Amniotic epithelial cell (primary cell): ENCODE data around the gene CSMD2.
A peak's percentile ranks its signal among the peaks of the same experiment; 100 is the strongest.

Experiments
- DNase-seq: peaks from one replicate; pipeline ENCODE4 v3.0.0-alpha.2; 2010; ENCODE audit warnings: low read depth

CSMD2 gene

DNA sequence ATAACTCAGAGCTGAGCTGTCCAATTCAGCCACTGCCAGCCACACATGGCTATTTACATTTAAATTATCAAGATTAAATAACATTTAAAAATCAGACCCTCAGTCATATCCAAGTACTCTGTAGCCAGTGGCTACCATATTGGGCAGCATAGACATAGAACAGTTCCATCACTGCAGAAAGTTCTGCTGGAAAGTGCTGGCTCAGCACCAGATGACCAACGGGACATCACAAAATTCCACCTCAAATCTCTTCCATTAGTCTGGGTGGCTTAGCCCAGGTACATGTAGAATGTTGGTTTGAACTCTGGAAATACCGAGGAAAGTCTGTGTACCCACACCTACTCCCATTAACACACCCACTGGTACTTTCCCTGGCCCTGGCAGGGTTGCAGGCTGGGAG lies 563.3 kb downstream of the CSMD2 start:
- no peak for DNase-seq

DNA sequence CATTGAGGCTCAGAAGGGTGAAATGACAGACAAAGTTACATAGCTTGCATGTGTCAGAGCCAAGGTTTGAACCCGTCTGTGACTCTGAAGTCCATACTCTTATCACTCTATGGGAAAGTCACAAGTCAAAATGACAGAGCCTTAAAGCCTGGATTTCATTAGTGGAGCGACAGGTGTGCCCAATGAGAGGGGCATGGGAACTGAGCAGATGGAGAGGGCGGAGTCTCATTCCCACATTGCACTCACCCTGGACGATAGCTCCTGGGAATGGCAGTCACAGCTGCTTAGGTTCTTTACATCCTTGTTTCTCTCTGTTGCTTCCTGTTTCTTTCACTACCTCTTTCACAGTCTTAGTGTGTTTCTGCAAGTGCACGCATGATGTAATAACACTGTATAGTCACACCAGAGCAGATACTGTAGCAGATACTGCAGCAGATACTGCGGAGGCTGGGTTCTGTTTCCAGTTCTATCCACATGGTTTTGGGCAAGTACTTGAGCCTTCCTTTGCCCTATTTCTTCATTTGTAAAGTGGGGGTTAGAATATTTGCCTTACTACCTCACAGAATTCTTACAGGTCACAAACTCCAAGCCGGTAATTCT lies 565.4 kb downstream of the CSMD2 start:
- DNase-seq, result no peak

DNA sequence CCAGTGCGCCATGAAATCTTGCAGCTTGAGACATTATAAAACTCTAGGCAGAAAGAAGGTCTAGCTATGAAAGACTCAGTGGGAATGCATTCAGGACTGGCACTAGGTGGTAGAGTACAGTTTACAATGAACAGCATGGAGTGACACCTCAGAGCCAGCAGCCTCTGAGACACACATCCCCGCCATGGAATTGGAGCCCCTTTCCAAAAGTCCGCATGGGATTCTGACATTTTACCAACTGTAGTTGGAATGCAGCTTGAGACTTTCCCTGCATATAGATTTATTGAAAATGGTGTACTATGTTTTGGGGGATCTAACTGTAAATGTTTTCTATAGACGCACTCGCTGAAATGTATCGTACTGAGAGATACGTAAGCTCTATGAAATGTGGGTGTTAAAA lies 576.3 kb downstream of the CSMD2 start:
- no peak for DNase-seq

DNA sequence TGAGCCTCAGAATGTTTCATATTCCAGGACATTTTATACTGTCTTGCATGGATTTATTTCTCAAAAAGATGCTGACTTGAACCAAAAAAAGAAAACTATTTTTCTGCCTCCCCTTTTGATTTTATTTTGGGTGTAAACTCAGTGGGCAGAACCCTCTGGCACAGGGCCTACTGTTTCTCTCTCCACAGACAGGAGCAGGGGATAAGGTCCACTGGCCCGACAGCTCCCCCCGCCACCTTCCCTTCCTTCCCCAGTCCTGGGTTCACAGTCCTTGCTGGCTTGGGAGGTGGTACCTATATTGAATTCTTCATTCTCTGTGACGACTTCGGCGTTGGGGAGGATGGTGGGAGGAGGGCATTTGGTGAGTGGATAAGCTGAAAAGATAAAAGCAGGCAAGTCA lies 578.2 kb downstream of the CSMD2 start:
- DNase-seq, result no peak

DNA sequence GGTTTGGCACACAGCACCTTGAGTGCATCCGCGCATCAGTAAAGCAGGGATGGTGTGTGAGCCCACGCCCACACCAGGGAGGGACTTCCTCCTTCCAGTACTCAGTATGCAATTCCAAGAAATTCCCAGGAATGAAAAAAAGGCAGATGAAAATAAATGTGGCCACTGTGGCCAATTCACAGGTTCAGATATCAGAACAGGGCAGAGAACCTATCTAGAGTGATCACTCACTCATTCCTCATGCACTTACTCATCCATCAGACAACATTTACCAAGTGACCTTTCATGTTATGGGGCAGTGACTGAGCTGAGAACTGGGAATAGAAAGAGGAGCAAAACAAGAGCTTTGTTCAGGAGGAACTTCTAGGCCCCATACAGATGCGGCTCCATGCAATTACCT lies 578.9 kb downstream of the CSMD2 start:
- DNase-seq, result peak; percentile 12

DNA sequence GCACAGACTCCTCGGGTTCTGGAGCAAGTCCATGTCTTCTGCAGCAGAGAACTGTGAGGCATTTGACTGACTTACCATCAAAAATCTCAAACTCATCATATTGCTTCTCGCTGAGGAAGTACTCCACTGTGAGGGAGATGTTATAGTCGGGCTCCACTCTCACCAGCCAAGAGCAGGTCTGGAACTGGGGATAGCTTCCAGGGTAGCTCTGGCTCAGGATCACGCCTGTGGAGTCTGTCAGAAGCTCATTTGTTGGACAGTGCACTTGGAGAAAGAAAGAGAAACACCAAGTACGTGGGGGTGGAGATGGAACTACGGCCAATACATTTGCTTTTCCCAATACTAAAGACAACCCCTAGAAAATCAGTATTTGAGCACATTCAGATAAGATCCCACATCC lies 581.5 kb downstream of the CSMD2 start:
- DNase-seq, result no peak

DNA sequence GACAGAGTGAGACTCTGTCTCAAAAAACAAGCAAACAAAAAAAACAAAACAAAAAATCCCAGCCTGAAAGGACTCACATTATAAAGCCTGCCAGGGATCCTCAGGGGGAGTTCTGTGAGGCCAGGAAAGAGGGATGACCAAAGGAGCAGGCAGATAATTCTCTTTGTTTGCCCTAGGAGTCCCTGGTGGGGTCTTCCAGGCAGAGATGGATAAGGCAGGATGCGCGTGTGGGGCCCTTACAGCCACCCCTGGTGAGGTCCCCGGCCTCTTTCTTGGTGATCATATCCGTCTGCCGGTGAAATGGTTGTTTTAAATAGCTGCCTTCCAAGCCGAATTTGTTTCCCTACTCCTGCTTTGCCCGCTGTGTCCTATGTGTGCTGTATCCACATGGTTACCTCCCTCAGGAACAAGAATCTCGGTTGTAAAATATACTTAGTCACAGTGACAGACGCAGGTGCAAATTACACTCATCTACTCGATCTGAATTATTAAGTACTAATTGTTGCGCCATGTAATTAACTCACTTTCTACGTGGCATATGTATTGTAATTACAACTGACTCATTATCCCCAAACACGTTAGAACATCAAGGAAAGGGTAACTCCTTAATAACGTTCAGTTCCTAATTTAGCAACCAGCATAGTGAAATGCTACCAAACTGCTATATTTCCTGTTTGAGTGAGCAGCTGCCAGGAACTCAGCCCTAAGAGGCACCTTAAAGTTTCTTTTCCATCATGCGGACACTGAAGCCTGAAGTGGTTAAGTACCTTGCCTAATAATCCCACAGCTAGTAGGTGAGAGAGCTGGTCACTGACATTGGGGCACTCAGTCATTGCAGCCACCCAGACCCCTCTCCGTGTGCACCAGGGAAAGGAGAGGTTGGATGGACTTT lies 586.2 kb downstream of the CSMD2 start:
- DNase-seq, result no peak

DNA sequence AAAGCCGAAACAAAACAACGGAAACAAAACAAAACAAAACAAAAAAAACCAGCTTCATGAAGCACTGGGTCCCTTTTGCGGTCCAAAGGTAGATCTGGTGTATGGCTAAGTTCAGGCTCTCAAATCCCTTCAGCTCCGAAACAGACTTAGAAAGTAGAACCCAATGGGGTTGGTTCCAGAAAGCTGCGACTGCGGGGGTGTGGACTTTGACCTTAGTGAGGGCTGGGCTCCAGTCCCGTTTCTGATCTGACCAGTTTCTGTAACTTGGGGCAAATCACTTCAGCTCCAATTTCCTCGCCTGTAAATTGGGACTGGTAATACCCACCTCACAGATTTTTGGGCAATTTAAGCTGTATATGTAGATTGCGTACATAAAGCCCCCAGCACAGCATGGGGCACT lies 587.4 kb downstream of the CSMD2 start:
- no peak for DNase-seq

DNA sequence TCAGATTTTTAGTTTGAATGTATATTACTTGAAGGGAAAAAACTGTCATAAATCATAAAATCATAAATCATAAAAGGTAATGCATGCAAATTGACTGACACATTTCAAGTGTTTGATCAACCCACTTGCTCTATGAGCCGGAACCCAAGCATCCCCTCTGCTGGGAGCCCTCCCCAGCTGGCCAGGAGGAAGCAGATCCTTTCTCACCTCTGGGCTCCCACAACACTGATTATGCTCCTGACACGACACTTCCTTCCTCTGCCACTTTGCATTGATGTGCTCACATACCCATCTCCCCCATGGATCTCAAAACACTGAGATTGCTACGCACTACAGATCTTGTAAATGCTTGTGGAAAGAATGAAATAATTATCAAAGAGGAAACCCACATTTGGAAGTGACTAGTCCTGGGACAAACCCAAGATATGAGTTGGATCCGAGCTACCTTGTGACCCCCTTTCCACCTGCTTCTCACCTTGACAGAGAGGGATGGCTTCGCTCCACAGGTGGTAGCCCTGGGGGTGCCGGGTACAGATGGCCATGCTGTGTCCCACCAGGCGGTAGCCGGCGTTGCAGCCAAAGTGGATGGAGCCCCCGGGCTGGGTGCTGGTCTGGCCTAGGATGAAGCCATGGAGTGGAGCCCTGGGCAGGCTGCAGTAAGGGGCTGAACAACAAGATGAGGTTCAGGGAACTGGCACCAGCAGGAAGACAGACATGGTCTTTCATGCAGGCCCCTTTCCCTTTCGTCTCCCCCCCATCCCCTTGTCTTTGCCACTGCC lies 588.0 kb downstream of the CSMD2 start:
- DNase-seq, result no peak

DNA sequence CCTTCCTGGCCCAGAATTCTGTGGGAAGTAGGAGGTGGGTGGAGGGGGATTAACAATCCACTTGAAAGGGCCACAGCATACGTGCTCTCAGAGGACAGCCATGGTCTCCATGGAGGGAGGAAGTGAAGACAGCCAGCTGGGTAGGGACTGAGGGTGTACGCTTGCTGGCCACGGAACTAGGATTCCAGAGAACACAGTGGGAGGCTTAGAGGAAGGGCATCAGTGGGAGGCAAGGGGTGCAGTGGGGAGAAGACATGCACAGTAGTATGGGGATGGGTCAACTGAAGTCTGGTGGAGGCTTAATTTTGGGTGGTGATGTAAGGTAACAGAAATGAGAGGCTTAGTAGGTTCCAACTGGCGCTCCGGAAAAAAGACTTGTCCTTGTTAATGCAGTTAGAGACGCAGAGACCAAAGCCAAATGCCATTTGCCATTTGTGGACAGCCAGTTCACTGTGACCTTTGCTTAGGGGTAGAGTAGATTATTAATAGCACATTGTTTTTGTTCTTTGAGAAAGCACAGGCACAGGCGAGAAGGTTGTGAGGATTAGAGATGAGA lies 589.6 kb downstream of the CSMD2 start:
- no peak for DNase-seq

DNA sequence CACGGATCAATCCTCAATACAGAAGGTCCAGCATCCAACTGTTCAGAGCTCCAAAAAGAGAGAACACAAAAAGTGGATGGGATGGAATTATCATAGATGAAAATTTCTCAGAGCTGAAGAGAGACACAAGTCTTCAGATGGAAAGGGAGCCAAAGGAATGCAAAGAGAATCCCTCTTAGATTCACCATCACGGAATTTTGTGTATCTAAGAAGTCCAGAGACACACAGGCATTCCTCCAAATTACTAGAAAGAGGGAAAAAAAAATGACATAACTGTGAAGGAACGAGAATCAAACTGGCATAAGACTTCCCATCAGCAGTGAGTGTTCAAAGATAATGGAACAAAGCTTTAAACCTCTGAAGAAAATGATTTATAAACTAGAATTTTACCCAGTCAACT lies 591.4 kb downstream of the CSMD2 start:
- DNase-seq, result no peak

DNA sequence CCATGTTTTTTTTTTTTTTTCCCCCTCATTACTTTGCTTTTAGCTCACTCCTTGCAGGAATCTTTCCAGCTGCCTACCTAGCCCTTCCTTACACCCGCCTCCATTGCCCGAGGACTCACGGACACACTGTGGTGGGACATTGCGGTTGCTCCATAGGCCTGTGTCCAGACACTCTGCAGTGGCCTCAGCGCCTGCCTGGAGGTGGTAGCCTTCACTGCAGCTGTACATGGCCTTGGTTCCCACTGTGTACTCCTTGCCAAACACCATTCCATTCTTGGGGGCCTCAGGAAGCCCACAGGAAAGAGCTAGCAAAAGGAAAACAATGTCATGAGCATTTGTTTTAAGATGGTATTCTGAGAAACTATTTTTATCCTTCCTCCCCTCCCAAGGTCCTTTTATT lies 592.6 kb downstream of the CSMD2 start:
- DNase-seq, result no peak

DNA sequence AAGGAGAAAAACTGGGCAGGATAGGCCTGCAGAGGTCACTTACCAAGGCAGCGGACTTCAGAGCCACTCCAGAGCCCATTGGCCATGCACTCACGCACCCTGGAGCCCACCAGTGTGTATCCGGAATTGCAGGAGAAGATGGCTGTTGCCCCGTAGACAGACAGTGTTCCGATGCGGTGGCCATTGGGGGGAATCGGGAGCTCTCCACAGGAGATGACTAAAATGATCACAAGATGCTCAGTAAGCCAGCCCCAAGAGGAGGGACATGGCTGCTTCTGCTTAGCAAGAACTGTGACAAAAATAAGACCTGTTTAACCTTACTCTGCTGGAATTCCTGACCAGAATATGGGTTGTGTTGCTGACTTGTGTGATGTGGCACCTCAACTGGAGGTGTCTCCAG lies 595.7 kb downstream of the CSMD2 start:
- DNase-seq, result no peak

DNA sequence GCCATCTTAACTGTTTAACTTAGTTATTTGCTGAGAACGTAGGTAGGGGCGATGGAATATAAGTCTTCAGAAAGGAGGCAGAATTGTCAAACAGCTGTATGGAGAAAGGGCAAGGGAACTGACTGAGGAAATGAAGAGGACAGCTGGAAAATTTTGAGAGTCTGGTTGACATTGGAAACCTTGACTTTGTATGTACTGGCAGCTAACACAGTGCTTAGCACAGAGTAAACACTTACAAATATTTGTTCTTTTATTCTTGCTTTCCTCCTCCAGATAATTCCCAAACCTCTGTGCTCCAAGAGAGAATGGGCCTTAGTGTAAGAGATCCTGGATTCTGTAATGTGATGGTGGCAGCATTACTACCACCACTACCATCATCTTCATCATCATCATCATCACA lies 601.3 kb downstream of the CSMD2 start:
- no peak for DNase-seq

DNA sequence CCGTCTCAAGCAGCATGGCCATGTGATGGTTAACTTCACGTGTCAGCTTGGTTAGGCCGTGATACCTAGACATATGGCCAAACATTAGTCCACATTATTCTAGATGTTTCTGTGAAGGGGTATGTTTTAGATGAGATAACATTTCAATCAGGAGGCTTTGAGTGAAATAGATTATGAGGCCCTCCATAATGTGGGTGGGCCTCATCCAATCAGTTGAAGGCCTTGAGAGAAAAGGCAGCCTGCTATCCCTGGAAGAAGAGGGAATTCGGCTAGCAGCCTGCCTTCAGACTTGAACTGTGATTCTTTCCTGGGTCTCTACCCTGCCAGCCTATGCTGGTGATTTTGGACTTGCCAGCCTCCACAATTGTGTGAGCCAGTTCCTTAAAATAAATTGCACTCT lies 602.5 kb downstream of the CSMD2 start:
- DNase-seq, result no peak

DNA sequence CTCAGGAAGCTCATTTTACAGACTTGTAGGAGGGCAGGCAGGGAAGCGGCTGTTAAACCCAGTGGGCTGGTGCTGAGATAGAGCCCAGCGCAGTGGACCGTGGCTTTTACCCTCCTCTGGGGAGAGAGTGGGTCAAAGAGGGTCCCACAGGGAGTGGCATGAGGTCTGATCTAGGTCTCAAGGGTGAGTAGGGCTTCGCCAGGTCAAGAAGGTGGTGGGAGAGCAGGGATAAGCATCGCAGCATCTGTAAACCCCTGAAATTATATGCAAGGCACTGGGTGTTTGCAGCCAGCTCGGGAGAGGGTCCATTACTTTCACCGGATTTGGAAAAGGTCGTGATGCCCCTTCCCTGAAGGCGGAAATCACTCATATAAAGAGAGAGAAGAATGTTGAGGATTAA lies 603.5 kb downstream of the CSMD2 start:
- no peak for DNase-seq

DNA sequence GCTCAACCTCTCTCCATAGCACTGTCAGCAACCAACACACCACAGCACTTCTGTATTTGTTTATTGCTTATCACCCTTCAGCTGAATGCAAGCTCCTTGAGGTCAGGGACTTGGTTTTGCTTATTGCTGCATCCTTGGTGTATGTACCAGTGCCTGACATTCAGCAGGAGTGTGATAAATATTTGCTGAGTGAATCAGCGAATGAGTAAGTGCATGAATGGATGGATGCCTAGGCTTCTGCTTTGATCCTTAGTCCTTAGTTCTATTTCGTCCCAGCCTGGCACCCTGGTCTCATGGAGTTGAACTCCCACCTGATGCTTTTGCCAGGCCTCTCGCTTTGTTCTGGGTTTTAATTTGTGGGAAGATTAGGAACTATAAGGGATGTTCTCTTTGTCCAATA lies 604.4 kb downstream of the CSMD2 start:
- DNase-seq, result peak; percentile 1

DNA sequence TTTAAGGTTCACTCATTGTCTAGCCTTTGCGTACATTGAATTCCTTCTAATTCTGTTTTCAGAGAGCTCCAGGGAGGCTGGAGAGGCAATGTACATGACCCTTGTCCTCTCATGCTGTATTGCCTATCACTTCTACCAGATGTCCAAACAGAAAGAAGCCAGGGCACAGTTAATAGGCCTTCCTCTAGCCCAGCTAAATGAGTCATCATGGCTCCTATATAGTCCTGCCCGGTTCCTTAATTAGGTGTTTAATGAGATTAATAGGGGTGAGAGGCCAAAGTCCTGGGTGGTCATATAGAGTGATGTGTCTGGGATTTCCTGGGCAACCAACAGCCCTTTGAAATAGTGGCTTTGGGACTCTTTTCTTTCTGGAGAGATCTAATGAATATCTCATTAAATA lies 616.3 kb downstream of the CSMD2 start:
- no peak for DNase-seq

DNA sequence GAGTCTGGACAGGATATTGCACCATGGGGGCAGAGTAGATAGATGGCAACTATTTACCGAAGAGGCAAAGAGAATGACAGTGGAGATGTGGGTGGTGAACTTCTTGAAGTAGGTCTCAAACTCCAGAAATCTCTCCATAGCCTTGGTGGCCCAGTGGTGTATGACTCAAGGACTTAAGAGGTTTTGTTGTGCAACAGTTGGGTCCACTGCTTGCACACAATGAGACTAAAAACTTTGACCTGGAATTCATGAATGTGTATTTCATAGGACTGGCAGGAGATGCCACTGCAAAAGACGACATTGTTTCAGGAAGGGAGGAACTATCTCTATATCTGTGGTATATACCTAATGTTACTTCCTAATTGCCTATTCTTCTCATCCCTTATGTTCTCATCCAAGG lies 616.7 kb downstream of the CSMD2 start:
- no peak for DNase-seq

DNA sequence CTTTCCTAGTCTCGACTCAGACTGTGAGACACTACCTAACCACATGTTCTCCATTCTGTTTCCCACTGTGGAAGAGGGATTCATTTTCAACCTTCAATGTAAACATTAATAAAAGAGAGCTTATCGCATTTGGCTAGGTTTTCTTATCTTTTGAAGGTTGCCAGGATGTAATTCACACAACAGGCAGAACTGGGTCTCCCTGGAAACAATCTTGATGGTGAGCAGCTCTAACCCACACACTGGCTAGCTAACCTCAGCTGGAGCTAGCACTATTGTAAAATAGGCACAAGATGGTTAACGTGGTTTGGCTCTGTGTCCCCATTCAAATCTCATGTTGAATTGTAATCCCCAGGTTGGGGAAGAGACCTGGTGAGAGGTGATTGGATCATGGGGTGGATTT lies 617.5 kb downstream of the CSMD2 start:
- no peak for DNase-seq

DNA sequence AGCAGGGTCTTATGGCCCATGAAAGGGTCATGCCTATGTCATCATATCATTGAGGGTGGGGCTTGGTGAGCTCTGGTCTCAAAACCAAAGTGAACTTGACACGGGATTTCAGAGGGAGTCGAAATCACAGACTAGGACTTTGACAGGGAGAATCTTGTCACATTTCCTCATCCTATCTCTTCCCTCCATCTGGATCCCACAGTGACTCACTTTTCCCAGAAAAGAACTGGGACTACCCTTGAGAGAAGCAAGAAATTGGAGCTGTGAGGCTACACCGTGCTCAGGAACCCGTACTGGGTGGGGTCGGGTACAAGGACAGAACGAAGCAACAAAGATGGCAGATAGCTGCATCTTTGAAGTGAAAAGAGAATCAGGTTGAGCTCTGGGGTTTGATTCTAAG lies 623.1 kb downstream of the CSMD2 start:
- no peak for DNase-seq

DNA sequence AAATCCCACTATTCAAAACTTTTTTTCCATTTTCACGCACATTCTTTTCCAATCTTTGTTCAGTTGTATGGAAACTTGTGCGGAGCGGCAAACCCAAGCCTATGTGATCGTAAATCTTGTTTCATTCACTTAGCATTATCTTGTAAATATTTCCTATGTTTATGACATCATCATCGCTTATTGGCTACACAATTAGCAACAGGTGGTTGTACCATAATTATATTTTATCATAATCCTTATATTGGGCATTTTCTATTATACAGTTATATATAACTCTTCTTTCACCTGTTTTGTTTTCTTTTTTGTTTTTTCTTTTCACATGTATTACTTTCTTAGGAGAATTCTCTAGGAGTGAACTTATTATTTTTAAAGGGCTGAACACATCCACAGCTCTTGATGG lies 627.1 kb downstream of the CSMD2 start:
- no peak for DNase-seq

DNA sequence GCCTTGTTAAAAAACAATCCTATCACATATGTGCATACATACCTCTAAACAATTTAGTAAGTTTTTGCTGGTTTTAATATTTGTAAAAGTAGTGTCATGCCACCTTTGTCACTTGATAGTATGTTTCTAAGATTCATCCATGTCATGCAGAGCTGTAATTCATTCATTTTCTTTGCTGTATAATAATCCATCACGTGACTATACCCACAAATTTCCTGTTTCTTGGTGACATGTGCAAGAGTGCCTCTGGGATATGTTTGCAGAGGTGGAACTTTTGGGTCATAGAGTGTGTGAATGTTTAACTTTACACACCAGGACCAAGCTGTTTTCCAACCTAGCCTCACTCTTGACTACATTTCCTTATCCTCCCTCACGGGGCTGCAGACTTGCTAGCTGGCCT lies 629.7 kb downstream of the CSMD2 start:
- DNase-seq, result no peak
